Breast epithelium (tissue), 3 donors: ENCODE measurements around the gene GLRA2.

ENCODE experiments used
- POLR2A ChIP-seq: fragments of 450-650 bp; IDR thresholded peaks from one replicate; pipeline ENCODE4 v1.6.1; 2016; ENCODE audit warnings: antibody characterized with exemption, mild to moderate bottlenecking, moderate library complexity
- POLR2AphosphoS5 ChIP-seq, 3 donors: sonication (generic); formaldehyde crosslinking; IDR thresholded peaks; one replicate each; pipeline ENCODE4 v1.6.1; 2017; ENCODE audit warnings: antibody characterized with exemption in 3 of 3
- TF ChIP-seq, protein P1 (sequence below), 3 donors: fragments of 450-650 bp; IDR thresholded peaks; one replicate each; pipeline ENCODE4 v1.5.1; 2016 to 2017; ENCODE audit warnings: antibody characterized with exemption in 3 of 3, mild to moderate bottlenecking in 3 of 3, moderate library complexity in 3 of 3

DNA sequence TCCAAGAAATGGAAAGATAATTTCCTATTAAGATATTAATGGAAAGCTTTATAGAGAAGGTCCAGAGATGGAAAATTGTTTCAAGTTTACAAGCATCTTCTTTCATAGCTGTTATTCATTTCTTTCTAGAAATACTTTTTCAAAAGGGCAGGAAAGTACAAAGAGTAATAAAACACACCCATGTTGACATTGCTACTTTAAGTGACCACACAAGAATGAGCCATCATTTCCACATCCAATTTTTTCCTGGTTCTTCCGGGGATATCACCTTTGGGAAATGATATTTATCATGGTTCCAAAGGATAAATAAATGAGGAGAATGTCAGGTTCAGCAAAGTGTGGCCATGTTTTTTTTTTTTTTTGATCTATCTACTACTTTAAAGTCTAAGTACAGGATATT, 4.5 kb downstream of the GLRA2 start:
- TF ChIP-seq, protein P1, sequence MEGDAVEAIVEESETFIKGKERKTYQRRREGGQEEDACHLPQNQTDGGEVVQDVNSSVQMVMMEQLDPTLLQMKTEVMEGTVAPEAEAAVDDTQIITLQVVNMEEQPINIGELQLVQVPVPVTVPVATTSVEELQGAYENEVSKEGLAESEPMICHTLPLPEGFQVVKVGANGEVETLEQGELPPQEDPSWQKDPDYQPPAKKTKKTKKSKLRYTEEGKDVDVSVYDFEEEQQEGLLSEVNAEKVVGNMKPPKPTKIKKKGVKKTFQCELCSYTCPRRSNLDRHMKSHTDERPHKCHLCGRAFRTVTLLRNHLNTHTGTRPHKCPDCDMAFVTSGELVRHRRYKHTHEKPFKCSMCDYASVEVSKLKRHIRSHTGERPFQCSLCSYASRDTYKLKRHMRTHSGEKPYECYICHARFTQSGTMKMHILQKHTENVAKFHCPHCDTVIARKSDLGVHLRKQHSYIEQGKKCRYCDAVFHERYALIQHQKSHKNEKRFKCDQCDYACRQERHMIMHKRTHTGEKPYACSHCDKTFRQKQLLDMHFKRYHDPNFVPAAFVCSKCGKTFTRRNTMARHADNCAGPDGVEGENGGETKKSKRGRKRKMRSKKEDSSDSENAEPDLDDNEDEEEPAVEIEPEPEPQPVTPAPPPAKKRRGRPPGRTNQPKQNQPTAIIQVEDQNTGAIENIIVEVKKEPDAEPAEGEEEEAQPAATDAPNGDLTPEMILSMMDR (IDR thresholded peaks at IDR 0.05) = no peak
- TF ChIP-seq POLR2AphosphoS5 (IDR thresholded peaks at IDR 0.05) (no peak), POLR2A (no peak)
